SU-DHL-6 (cell line): ENCODE measurements around the gene KRT2.

ENCODE experiments used
- CTCF ChIP-seq: fragments of 200-600 bp; sonication (generic); IDR thresholded peaks from one replicate; pipeline ENCODE4 v1.5.1; 2017; ENCODE audit warnings: antibody characterized with exemption, mild to moderate bottlenecking, low read length, moderate library complexity; ENCODE audit not compliant: insufficient read depth, poor library complexity, severe bottlenecking
- EZH2phosphoT487 ChIP-seq: fragments of 200-600 bp; sonication (generic), shearing (Covaris generic); conservative IDR thresholded peaks from 2 replicates; pipeline ENCODE4 v1.6.1; 2018; ENCODE audit warnings: mild to moderate bottlenecking, antibody characterized with exemption, low read length, moderate library complexity, mixed read lengths

GRCh38 chr12:52632656-52633055 lies 19.4 kb downstream of the KRT2 start:
- TF ChIP-seq CTCF (no peak), EZH2phosphoT487 (no peak)
